Activated CD8-positive, alpha-beta T cell treated with anti-CD3 and anti-CD28 coated beads for 36 hours (primary cell): ENCODE results near the gene MIS18BP1. TPM values are rescaled to one million over a fixed set of nuclear protein-coding genes. Genes with fewer than 3 reads are reported as not detected.
A peak's percentile ranks its signal among the peaks of the same experiment; 100 is the strongest.

Source experiments
- ATAC-seq: fragments of 200-7000 bp; cut with Tn5 transposase; one replicate; pipeline ENCODE4 v1.10.0; 2021; ENCODE audit warnings: mild to moderate bottlenecking, moderate library complexity
- CTCF ChIA-PET: fragments of 350-600 bp; sonication (Branson Sonifier 250); formaldehyde crosslinking; loops from one replicate; lab custom pipeline; 2021; ENCODE audit warnings: antibody characterized with exemption; lab: Charles Lee
- POLR2A ChIA-PET: fragments of 350-600 bp; sonication (Branson Sonifier 250); formaldehyde crosslinking; loops from one replicate; lab custom pipeline; 2021; ENCODE audit warnings: antibody characterized with exemption; lab: Charles Lee
- DNase-seq: peaks from one replicate; pipeline ENCODE4 v3.0.0-alpha.2; 2020
- H3K27ac Mint-ChIP-seq: one replicate; pipeline ENCODE4 v1.8.0; 2021; ENCODE audit warnings: mild to moderate bottlenecking, mixed read lengths
- H3K27me3 Mint-ChIP-seq: one replicate; pipeline ENCODE4 v1.8.0; 2021; ENCODE audit warnings: mixed read lengths
- H3K36me3 Mint-ChIP-seq: one replicate; pipeline ENCODE4 v1.8.0; 2021; ENCODE audit warnings: low read depth, mixed read lengths
- H3K4me1 Mint-ChIP-seq: one replicate; pipeline ENCODE4 v1.8.0; 2021; ENCODE audit warnings: low read depth, mixed read lengths
- H3K4me3 Mint-ChIP-seq: one replicate; pipeline ENCODE4 v1.8.0; 2021; ENCODE audit warnings: mild to moderate bottlenecking, moderate library complexity, mixed read lengths
- H3K9me3 Mint-ChIP-seq: one replicate; pipeline ENCODE4 v1.8.0; 2021; ENCODE audit warnings: mixed read lengths
- CTCF ChIP-seq: fragments of 200-600 bp; IDR thresholded peaks from one replicate; pipeline ENCODE4 v1.8.0; 2022; ENCODE audit warnings: antibody characterized with exemption, mild to moderate bottlenecking
- intact Hi-C: fragments of 100-400 bp; cut with micrococcal nuclease; formaldehyde crosslinking; loops from one replicate; pipeline ENCODE4 v1.10.0; 2022
- total RNA-seq, 2 experiments: library from RNA; stranded (reverse); gene quantifications; one replicate each; pipeline ENCODE4 v1.2.3, GENCODE V29; 2021

Gene MIS18BP1
- total RNA-seq, 2 experiments from 2014 or later, result 51.0 to 55.8 TPM

GRCh38 chr14:45253754-45254310, 830 bp upstream of the MIS18BP1 start:
- peak; percentile 12 for DNase-seq
- Mint-ChIP-seq H3K36me3 (peaks cover 15% of the 10 kb centered on the region), H3K4me3 (peak overlapping the region; percentile 91), H3K9me3 (peaks cover 17% of the 10 kb centered on the region), H3K27ac (peak overlapping the region; percentile 96), H3K27me3 (no peaks in the 10 kb centered on the region), H3K4me1 (peaks cover 24% of the 10 kb centered on the region)
- intact Hi-C loops, result loop anchor here (5.0 to 10.0 kb wide), 3 partner anchors 117 to 359 kb away; partner anchors contain the start of genes FANCM, KLHL28 and TOGARAM1
- ChIA-PET POLR2A (interaction anchor here (0.6 to 2.7 kb wide), 5 partner anchors 30 to 1701 kb away, joined by 3 to 7 read pairs (median 3); partner anchors contain the start of gene FKBP3), CTCF (interaction anchor here (0.7 to 4.0 kb wide), 9 partner anchors 8 to 60 kb away, joined by 3 to 20 read pairs (median 4); no protein-coding TSS in a partner anchor)
- TF ChIP-seq CTCF, result no peak
- no peak for ATAC-seq

GRCh38 chr14:45252366-45253069, 484 bp downstream of the MIS18BP1 start:
- ChIA-PET CTCF (interaction anchor here (0.7 to 4.0 kb wide), 8 partner anchors 10 to 158 kb away, joined by 3 to 20 read pairs (median 4); no protein-coding TSS in a partner anchor), POLR2A (interaction anchor here (0.9 to 2.7 kb wide), 6 partner anchors 26 to 138 kb away, joined by 3 to 7 read pairs (median 3); partner anchors contain the start of gene FKBP3)
- Mint-ChIP-seq H3K9me3 (peaks cover 5% of the 10 kb centered on the region), H3K27ac (peak overlapping the region; percentile 96), H3K4me3 (peak overlapping the region; percentile 91), H3K4me1 (peaks cover 24% of the 10 kb centered on the region), H3K36me3 (peaks cover 13% of the 10 kb centered on the region), H3K27me3 (no peaks in the 10 kb centered on the region)
- ATAC-seq (no peak), DNase-seq (peak; percentile 37)
- no peak for TF ChIP-seq CTCF
- intact Hi-C loops, result loop anchor here (5.0 to 10.0 kb wide), 3 partner anchors 115 to 358 kb away; partner anchors contain the start of genes FANCM, KLHL28 and TOGARAM1

GRCh38 chr14:45251912-45252311, 1.1 kb downstream of the MIS18BP1 start:
- Mint-ChIP-seq H3K4me1 (peaks cover 24% of the 10 kb centered on the region), H3K4me3 (peak overlapping the region; percentile 91), H3K36me3 (peaks cover 13% of the 10 kb centered on the region), H3K27ac (peak overlapping the region; percentile 82), H3K27me3 (no peaks in the 10 kb centered on the region), H3K9me3 (no peaks in the 10 kb centered on the region)
- intact Hi-C loops, result loop anchor here (5.0 to 10.0 kb wide), 3 partner anchors 115 to 357 kb away; partner anchors contain the start of genes FANCM, KLHL28 and TOGARAM1
- TF ChIP-seq CTCF, result no peak
- ATAC-seq, result no peak
- no peak for DNase-seq
- CTCF ChIA-PET, result interaction anchor here (0.7 to 4.0 kb wide), 3 partner anchors 17 to 158 kb away, joined by 3 to 20 read pairs (median 4); no protein-coding TSS in a partner anchor
- POLR2A ChIA-PET, result interaction anchor here (0.9 to 2.7 kb wide), 3 partner anchors 25 to 138 kb away, joined by 3 to 7 read pairs (median 4); no protein-coding TSS in a partner anchor

GRCh38 chr14:45249856-45250575, 3.0 kb downstream of the MIS18BP1 start:
- Mint-ChIP-seq H3K4me1 (peaks cover 24% of the 10 kb centered on the region), H3K27me3 (no peaks in the 10 kb centered on the region), H3K36me3 (peaks cover 14% of the 10 kb centered on the region), H3K4me3 (peak overlapping the region; percentile 39), H3K9me3 (no peaks in the 10 kb centered on the region), H3K27ac (no peak overlapping the region)
- ATAC-seq, result no peak
- CTCF ChIA-PET, result no interaction called here
- TF ChIP-seq CTCF, result no peak
- POLR2A ChIA-PET, result no interaction called here
- DNase-seq, result no peak
- intact Hi-C loops, result loop anchor here (5.0 to 10.0 kb wide), 3 partner anchors 113 to 355 kb away; partner anchors contain the start of genes FANCM, KLHL28 and TOGARAM1
